ENCODE measurements around the gene MANEAL.
"Not testable (repeated sequence)": the region's sequence is repeated elsewhere in the genome, so short reads cannot be mapped to it uniquely, and the experiment has no call there.

The MANEAL gene

GRCh38 chr1:37793773-37794371 lies at the start of gene MANEAL:
MANEAL (plus strand) TSS chr1:37793847; CDS start chr1:37794183, 336 bp downstream.
- peak; percentile 58 for DNase-seq

- DNase-seq: no peak
Measured at GRCh38 chr1:37746806-37747205, 46.8 kb upstream of the MANEAL start.

- no peak for DNase-seq
Measured at GRCh38 chr1:37748565-37748964, 45.1 kb upstream of the MANEAL start.

- no peak for DNase-seq
Measured at GRCh38 chr1:37752213-37752582, 41.4 kb upstream of the MANEAL start.

GRCh38 chr1:37752583-37753471 lies 40.8 kb upstream of the MANEAL start:
- peak; percentile 68 for DNase-seq

GRCh38 chr1:37753473-37754321 lies 40.0 kb upstream of the MANEAL start:
- no peak for DNase-seq

GRCh38 chr1:37755290-37755689 lies 38.4 kb upstream of the MANEAL start:
- DNase-seq: no peak

GRCh38 chr1:37755951-37756560 lies 37.6 kb upstream of the MANEAL start:
- no peak for DNase-seq

- DNase-seq: no peak
Measured at GRCh38 chr1:37759451-37759850, 34.2 kb upstream of the MANEAL start.

GRCh38 chr1:37761416-37762095 lies 32.1 kb upstream of the MANEAL start:
- DNase-seq: no peak

GRCh38 chr1:37762516-37762915 lies 31.1 kb upstream of the MANEAL start:
- no peak for DNase-seq

- no peak for DNase-seq
Measured at GRCh38 chr1:37763791-37764413, 29.7 kb upstream of the MANEAL start.

GRCh38 chr1:37764414-37764825 lies 29.2 kb upstream of the MANEAL start:
- peak; percentile 8 for DNase-seq

GRCh38 chr1:37764888-37765441 lies 28.7 kb upstream of the MANEAL start, which contains the start of gene EPHA10:
EPHA10 (minus strand) TSS chr1:37765120; CDS start chr1:37765066, 54 bp downstream.
- DNase-seq: peak; percentile 86

- DNase-seq: peak; percentile 54
Measured at GRCh38 chr1:37765916-37766664, 27.6 kb upstream of the MANEAL start.

- DNase-seq: no peak
Measured at GRCh38 chr1:37767488-37767887, 26.2 kb upstream of the MANEAL start.

- DNase-seq: not testable (repeated sequence)
Measured at GRCh38 chr1:37771440-37771839, 22.2 kb upstream of the MANEAL start.

GRCh38 chr1:37776946-37777516 lies 16.6 kb upstream of the MANEAL start:
- DNase-seq: no peak

- DNase-seq: no peak
Measured at GRCh38 chr1:37778654-37779053, 15.0 kb upstream of the MANEAL start.

- no peak for DNase-seq
Measured at GRCh38 chr1:37782491-37782890, 11.2 kb upstream of the MANEAL start.
